ENCODE measurements around the gene NAGLU.

- TF ChIP-seq CTCF (IDR thresholded peaks at IDR 0.05 in 4 of 5, conservative IDR thresholded peaks at IDR 0.05 in 1 of 5) (no peak), POLR2A (IDR thresholded peaks at IDR 0.05) (no peak)
Measured at GRCh38 chr17:42518755-42519545, 17.1 kb upstream of the NAGLU start.
